Measurements from ENCODE around the gene COQ9.

The COQ9 gene

DNA sequence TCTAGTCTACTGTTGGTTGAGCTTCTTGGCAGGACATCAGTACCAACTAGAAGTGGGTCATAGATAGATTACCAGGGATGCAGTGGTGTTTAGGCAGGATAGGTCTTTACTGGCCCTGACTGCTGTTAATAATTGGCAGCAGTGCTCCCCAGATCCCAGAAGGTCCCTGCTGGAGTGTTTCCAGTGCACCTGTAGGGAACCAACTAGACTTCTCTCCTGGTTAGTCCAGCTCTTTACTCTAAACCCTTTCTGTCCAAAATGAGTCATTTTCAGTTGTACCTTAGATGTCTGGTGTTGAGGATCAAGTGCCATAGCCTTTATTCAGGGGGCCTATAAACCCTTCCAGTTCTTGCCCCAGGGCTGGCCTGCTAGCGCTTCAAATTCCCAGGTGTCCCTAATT is 23.9 kb downstream of the COQ9 start:
- Histone ChIP-seq H3K36me3 (ENCODE audit: control insufficient read depth, insufficient read depth, low read length) (peaks cover 39% of the 10 kb centered on the region), H3K4me3 (replicated peaks; ENCODE audit: low read depth, low read length) (no peak overlapping the region), H3K27me3 (replicated peaks; ENCODE audit: control insufficient read depth, insufficient read depth, low read length) (no peaks in the 10 kb centered on the region)
- TF ChIP-seq, protein P1, sequence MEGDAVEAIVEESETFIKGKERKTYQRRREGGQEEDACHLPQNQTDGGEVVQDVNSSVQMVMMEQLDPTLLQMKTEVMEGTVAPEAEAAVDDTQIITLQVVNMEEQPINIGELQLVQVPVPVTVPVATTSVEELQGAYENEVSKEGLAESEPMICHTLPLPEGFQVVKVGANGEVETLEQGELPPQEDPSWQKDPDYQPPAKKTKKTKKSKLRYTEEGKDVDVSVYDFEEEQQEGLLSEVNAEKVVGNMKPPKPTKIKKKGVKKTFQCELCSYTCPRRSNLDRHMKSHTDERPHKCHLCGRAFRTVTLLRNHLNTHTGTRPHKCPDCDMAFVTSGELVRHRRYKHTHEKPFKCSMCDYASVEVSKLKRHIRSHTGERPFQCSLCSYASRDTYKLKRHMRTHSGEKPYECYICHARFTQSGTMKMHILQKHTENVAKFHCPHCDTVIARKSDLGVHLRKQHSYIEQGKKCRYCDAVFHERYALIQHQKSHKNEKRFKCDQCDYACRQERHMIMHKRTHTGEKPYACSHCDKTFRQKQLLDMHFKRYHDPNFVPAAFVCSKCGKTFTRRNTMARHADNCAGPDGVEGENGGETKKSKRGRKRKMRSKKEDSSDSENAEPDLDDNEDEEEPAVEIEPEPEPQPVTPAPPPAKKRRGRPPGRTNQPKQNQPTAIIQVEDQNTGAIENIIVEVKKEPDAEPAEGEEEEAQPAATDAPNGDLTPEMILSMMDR (IDR thresholded peaks at IDR 0.05; ENCODE audit: insufficient read depth, low read length, poor library complexity, severe bottlenecking): no peak
- no peak for DNase-seq (ENCODE audit: extremely low read depth, insufficient read length)

DNA sequence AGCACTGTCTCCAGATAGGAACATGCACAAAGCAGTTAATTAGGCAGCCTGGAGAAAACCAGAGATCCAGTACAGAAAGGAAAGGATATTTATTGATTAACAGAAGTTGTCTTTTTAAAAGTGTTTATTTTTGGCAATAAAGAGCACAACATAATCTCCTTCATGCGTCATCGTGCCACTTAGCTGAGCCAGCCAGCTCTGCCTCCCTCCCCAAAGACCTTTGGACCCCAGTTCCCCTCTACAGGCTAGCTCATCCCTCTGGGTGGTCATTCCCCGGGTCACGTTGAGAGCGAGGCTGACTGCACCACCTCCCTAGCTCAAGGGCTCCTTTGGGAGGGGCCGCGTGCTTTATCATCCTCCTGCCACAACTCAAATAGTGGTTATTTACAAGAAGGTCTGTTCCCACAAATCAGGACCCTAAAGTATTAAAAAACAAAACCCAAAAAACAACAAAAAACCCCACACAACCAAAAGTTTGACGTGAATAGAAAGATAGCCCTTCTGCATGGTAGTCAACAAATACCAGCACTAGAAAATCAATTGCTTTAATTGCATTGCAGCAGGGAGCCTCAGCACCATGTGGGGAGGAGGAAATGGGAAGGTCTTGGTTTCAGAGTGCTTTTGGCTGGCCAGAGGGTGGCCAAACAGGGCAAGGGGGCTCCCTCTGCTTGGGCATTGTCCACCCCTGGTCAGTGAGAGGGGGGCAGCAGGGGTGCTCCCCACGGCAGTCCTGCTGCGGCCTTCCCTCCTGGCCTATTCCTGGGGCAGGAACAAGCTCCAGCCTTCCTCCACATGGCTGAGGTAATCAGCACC is 24.8 kb downstream of the COQ9 start:
- H3K4me3 ChIP-seq (replicated peaks; ENCODE audit: low read depth, low read length): no peak overlapping the region
- DNase-seq (ENCODE audit: extremely low read depth, insufficient read length): no peak
- H3K27me3 ChIP-seq (replicated peaks; ENCODE audit: control insufficient read depth, insufficient read depth, low read length): no peaks in the 10 kb centered on the region
- H3K36me3 ChIP-seq (ENCODE audit: control insufficient read depth, insufficient read depth, low read length): peaks cover 35% of the 10 kb centered on the region
- TF ChIP-seq, protein P1 (IDR thresholded peaks at IDR 0.05; ENCODE audit: insufficient read depth, low read length, poor library complexity, severe bottlenecking): no peak

DNA sequence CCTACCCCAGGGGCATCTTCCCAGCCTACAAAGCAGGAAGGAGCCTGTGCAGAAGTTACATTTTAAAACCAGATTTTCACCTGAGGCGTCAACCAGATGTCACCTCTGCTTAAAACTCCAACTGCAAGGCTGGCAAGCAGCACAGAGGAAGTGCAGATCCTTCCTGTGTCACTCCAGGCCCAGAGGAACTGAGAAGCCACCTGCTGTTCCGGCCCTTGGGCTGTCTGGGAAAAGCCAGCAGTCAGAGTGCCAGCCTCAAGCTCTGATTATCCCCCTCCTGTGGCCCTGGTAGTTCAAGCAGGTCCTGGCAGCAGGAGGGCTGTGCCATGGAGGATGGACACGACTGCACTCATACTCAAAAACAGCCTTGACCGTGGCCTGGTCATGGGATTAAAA is 25.4 kb downstream of the COQ9 start:
- no peak for DNase-seq (ENCODE audit: extremely low read depth, insufficient read length)
- no peaks in the 10 kb centered on the region for H3K27me3 ChIP-seq (replicated peaks; ENCODE audit: control insufficient read depth, insufficient read depth, low read length)
- peaks cover 35% of the 10 kb centered on the region for H3K36me3 ChIP-seq (ENCODE audit: control insufficient read depth, insufficient read depth, low read length)
- H3K4me3 ChIP-seq (replicated peaks; ENCODE audit: low read depth, low read length): no peak overlapping the region
- TF ChIP-seq, protein P1 (IDR thresholded peaks at IDR 0.05; ENCODE audit: insufficient read depth, low read length, poor library complexity, severe bottlenecking): no peak

DNA sequence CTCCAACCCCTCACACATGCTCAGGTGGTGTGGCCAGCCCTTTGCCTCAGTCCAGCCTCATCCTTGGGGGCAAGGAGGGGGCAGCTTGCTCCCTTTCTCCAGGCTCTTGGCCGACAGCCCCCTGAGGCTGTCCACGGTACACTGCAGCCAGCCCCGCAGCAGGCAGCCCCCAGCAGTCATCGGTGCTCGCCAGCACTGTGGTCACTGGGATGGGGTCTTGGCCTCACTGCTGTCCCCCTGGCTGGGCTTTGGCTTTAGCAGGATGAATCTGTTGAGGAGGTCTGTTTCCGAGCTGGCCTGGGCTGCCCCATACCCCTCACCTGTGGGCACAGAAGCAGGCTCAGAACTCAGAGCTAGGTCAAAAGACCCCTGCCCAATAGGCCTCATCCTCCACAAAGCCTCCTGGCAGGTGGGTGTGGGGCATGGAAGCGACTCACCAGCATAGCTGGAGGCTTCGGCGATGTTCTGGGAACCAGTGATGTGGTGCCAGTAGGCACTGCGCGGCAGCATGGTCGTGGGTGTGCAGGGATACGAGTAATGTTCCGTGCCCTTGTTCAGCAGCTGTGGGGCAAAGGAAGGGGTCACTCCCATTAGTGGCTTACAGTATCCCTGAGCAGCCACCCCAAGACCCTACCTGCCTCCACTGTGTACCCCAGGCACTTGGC is 26.0 kb downstream of the COQ9 start:
- DNase-seq (ENCODE audit: extremely low read depth, insufficient read length): no peak
- no peaks in the 10 kb centered on the region for H3K27me3 ChIP-seq (replicated peaks; ENCODE audit: control insufficient read depth, insufficient read depth, low read length)
- no peak overlapping the region for H3K4me3 ChIP-seq (replicated peaks; ENCODE audit: low read depth, low read length)
- TF ChIP-seq, protein P1 (IDR thresholded peaks at IDR 0.05; ENCODE audit: insufficient read depth, low read length, poor library complexity, severe bottlenecking): no peak
- peaks cover 34% of the 10 kb centered on the region for H3K36me3 ChIP-seq (ENCODE audit: control insufficient read depth, insufficient read depth, low read length)

DNA sequence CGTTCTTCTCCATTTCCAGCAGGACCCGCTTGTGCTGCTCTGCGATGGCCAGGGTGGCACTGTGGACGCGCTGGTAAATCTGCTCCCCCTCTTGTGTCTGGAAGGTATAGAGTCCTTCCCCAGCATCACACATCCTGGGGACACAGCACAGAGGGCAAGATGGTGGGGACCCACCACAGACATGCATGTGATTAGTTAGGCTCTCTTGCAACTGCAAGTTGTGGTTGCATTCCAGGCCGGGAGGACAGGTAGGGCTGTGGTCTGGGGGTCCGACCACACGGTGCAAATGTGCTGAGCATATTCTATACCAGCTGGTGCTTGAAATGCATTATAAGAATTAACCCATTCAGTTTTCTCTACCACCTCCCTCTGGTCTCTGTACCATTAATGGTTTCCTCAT is 26.6 kb downstream of the COQ9 start:
- H3K36me3 ChIP-seq (ENCODE audit: control insufficient read depth, insufficient read depth, low read length): peaks cover 31% of the 10 kb centered on the region
- no peak for DNase-seq (ENCODE audit: extremely low read depth, insufficient read length)
- H3K27me3 ChIP-seq (replicated peaks; ENCODE audit: control insufficient read depth, insufficient read depth, low read length): no peaks in the 10 kb centered on the region
- H3K4me3 ChIP-seq (replicated peaks; ENCODE audit: low read depth, low read length): no peak overlapping the region
- TF ChIP-seq, protein P1 (IDR thresholded peaks at IDR 0.05; ENCODE audit: insufficient read depth, low read length, poor library complexity, severe bottlenecking): no peak
